ENCODE results near the gene SIGLEC15. TPM values are rescaled to one million over a fixed set of nuclear protein-coding genes. Genes with fewer than 3 reads are reported as not detected.

Gene SIGLEC15
- total RNA-seq, 1 experiment from 2014 or later, result not detected

DNA sequence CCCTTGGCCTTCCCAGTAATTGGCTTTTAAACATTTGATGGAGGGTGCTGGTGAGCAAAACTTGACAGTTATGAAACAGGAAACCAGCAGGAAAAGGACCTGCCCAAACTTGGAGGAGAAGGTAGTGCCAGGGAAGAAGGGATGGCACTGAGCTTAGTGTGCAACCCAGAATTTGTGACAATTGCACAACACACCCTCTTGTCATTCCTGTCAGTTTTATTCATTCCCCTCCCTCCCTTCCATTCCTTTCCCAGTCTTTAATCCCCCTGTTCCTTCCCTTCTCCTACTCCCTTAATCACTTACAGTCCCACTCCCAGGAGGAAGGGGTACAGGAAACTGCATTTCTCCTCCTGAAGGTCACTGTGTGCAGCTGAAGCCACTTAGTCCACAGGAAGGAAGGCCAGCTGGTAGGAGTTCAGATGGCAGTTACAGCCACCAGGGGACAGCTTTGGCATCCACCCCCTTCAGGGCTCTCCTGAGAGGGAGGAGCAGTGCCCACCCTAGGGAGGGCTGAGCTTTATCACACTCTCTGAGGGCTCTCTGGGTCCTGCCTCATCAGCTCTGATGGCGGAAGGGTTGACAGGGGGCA lies 24.0 kb upstream of the SIGLEC15 start:
- Histone ChIP-seq H3K4me3 (replicated peaks in 1 of 2; ENCODE audit: low read depth in 1 of 2, low read length in 2 of 2) (no peak overlapping the region), H2AFZ (ENCODE audit: low read depth, low read length, poor library complexity, severe bottlenecking) (no peak overlapping the region), H3K36me3 (ENCODE audit: control insufficient read depth in 1 of 2, insufficient read depth in 2 of 2, low read length in 2 of 2) (peaks cover 0 to 5% of the 10 kb centered on the region in 2 experiments; a peak in 1 of 4 replicates), H3K9me2 (ENCODE audit: insufficient read depth) (no peaks in the 10 kb centered on the region), H4K20me1 (ENCODE audit: insufficient read depth) (no peaks in the 10 kb centered on the region), H3K9ac (ENCODE audit: low read length) (peak overlapping the region; percentile 63), H3K9me3 (ENCODE audit: control insufficient read depth in 1 of 2, insufficient read depth in 1 of 2, low read depth in 1 of 2, low read length in 2 of 2) (peaks cover 0 to 4% of the 10 kb centered on the region in 2 experiments; a peak in 1 of 4 replicates), H3K4me2 (ENCODE audit: low read length) (peak overlapping the region; percentile 81), H3K27me3 (ENCODE audit: insufficient read depth, low read length) (no peaks in the 10 kb centered on the region), H3K4me1 (ENCODE audit: control insufficient read depth in 1 of 2, insufficient read depth in 2 of 2, low read length in 2 of 2) (peaks cover 14 to 49% of the 10 kb centered on the region in 2 experiments; a peak in 3 of 4 replicates), H3K79me2 (ENCODE audit: insufficient read depth, low read length) (no peaks in the 10 kb centered on the region), H3K27ac (ENCODE audit: low read depth, low read length) (no peak overlapping the region)
- peak; percentile 9 for ATAC-seq
- no TSS peak for BruUV-seq (replicated peaks)
- TF ChIP-seq POLR2AphosphoS5 (IDR thresholded peaks at IDR 0.05; ENCODE audit: low read depth, low read length), result no peak
- no peak for TF ChIP-seq FOSL1 (IDR thresholded peaks at IDR 0.05; ENCODE audit: low read depth)
- TF ChIP-seq CEBPB (IDR thresholded peaks at IDR 0.05; ENCODE audit: low read depth), result 0 out of 2 replicates have a peak, but pooled peaks have one; percentile 4
- ChIA-PET POLR2A (no interaction called here), CTCF (no interaction called here), RAD21 (ENCODE audit: low non-redundant PET in 1 of 2, low total read pairs in 2 of 2, uncharacterized antibody in 2 of 2, unreplicated experiment in 2 of 2) (no interaction called here)
- no peak for DNase-seq (ENCODE audit: low read depth, low spot score)
- intact Hi-C loops (cut with micrococcal nuclease), result loop anchor here (2.0 kb wide), 1 partner anchor 27 kb away; no protein-coding TSS in a partner anchor

DNA sequence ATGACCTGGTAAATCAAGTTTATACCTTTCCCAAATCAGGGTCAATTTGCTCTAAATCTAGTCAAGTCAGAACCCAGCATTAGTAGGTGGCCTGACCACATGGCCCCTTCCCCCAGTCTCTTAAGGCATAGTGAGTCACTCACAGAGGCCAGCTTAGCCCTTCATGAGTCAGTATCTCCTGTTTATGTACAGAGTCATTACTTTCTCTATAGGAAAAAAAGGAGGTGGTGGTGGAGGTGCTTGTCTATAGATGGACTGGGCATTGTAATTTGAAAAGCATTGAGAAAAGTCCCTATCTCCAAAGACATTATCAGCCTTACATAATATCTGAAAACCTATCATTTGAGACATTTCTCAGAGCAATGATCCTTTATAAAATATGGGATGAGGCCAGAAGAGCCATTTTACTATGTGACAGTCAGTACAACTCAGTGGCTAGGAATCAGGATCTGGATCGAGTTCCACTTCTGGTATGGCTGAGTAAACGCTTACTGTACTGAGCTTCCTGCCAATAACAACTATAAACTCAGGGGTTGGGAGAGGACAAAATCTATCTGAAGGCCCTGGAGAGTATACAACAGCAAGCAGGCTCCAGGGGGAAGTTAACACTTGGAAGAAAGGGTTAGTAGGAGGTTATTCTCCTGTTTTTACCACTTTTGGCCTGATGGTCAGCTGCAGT lies 22.5 kb upstream of the SIGLEC15 start:
- H3K4me1 ChIP-seq (ENCODE audit: control insufficient read depth in 1 of 2, insufficient read depth in 2 of 2, low read length in 2 of 2), result peaks cover 14 to 59% of the 10 kb centered on the region in 2 experiments; a peak in 3 of 4 replicates
- no peaks in the 10 kb centered on the region for H4K20me1 ChIP-seq (ENCODE audit: insufficient read depth)
- peaks cover 0 to 4% of the 10 kb centered on the region in 2 experiments; a peak in 1 of 4 replicates for H3K9me3 ChIP-seq (ENCODE audit: control insufficient read depth in 1 of 2, insufficient read depth in 1 of 2, low read depth in 1 of 2, low read length in 2 of 2)
- H3K4me2 ChIP-seq (ENCODE audit: low read length), result peak overlapping the region; percentile 81
- H3K4me3 ChIP-seq (replicated peaks in 1 of 2; ENCODE audit: low read depth in 1 of 2, low read length in 2 of 2), result peak overlapping the region; percentile 15 to 50
- ChIA-PET RAD21 (ENCODE audit: low non-redundant PET in 1 of 2, low total read pairs in 2 of 2, uncharacterized antibody in 2 of 2, unreplicated experiment in 2 of 2) (no interaction called here), CTCF (interaction anchor here (1.8 kb wide), 1 partner anchor 81 kb away, joined by 5 read pairs; no protein-coding TSS in a partner anchor), POLR2A (interaction anchor here (0.7 to 1.2 kb wide), 2 partner anchors 27 to 39 kb away, joined by 3 to 4 read pairs; no protein-coding TSS in a partner anchor)
- DNase-seq (ENCODE audit: low read depth, low spot score) (peak; percentile 93), ATAC-seq (peak; percentile 90)
- H2AFZ ChIP-seq (ENCODE audit: low read depth, low read length, poor library complexity, severe bottlenecking), result peak overlapping the region; percentile 87
- intact Hi-C loops (cut with micrococcal nuclease), result loop anchor here (2.0 kb wide), 1 partner anchor 28 kb away; no protein-coding TSS in a partner anchor
- BruUV-seq (replicated peaks), result no TSS peak
- peak overlapping the region; percentile 63 for H3K9ac ChIP-seq (ENCODE audit: low read length)
- H3K27me3 ChIP-seq (ENCODE audit: insufficient read depth, low read length), result no peaks in the 10 kb centered on the region
- H3K36me3 ChIP-seq (ENCODE audit: control insufficient read depth in 1 of 2, insufficient read depth in 2 of 2, low read length in 2 of 2), result peaks cover 0 to 5% of the 10 kb centered on the region in 2 experiments; a peak in 1 of 4 replicates
- H3K79me2 ChIP-seq (ENCODE audit: insufficient read depth, low read length), result no peaks in the 10 kb centered on the region
- H3K27ac ChIP-seq (ENCODE audit: low read depth, low read length), result peak overlapping the region; percentile 86
- no peaks in the 10 kb centered on the region for H3K9me2 ChIP-seq (ENCODE audit: insufficient read depth)
- TF ChIP-seq JUND (IDR thresholded peaks at IDR 0.05), result peak; percentile 97
- TF ChIP-seq YY1 (IDR thresholded peaks at IDR 0.05; ENCODE audit: extremely low read depth, insufficient replicate concordance, low read depth, low read length), result peak; percentile 8
- TF ChIP-seq TCF7L2 (IDR thresholded peaks at IDR 0.05; ENCODE audit: borderline replicate concordance, extremely low read depth, insufficient read depth, insufficient read length), result no peak
- TF ChIP-seq ZFX (IDR thresholded peaks at IDR 0.05), result no peak
- TF ChIP-seq, protein P1, sequence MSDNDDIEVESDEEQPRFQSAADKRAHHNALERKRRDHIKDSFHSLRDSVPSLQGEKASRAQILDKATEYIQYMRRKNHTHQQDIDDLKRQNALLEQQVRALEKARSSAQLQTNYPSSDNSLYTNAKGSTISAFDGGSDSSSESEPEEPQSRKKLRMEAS (IDR thresholded peaks at IDR 0.05), result peak; percentile 90
- TF ChIP-seq SRF (IDR thresholded peaks at IDR 0.05; ENCODE audit: low read depth), result peak; percentile 64; the same call in 1 of the 2 replicates
- no peak for TF ChIP-seq ZNF274 (IDR thresholded peaks at IDR 0.05; ENCODE audit: low read depth, low read length)
- no peak for TF ChIP-seq ELF1 (IDR thresholded peaks at IDR 0.05; ENCODE audit: borderline replicate concordance, low read depth)
- TF ChIP-seq CBX3 (IDR thresholded peaks at IDR 0.05; ENCODE audit: low read depth), result peak; percentile 84; the same call in 1 of the 2 replicates
- TF ChIP-seq EZH2 (IDR thresholded peaks at IDR 0.05), result no peak
- 0 out of 2 replicates have a peak, but pooled peaks have one; percentile 18 for TF ChIP-seq RAD21 (IDR thresholded peaks at IDR 0.05; ENCODE audit: low read depth)
- 0 out of 2 replicates have a peak, but pooled peaks have one; percentile 6 for TF ChIP-seq EGR1 (IDR thresholded peaks at IDR 0.05; ENCODE audit: low read depth)
- no peak for TF ChIP-seq POLR2A (IDR thresholded peaks at IDR 0.05; ENCODE audit: borderline replicate concordance, extremely low read depth, insufficient read depth, insufficient read length)
- TF ChIP-seq SP1 (IDR thresholded peaks at IDR 0.05; ENCODE audit: low read depth), result peak; percentile 94
- TF ChIP-seq SIN3A (IDR thresholded peaks at IDR 0.05; ENCODE audit: low read depth), result peak; percentile 46; the same call in 1 of the 2 replicates
- TF ChIP-seq, protein P2, sequence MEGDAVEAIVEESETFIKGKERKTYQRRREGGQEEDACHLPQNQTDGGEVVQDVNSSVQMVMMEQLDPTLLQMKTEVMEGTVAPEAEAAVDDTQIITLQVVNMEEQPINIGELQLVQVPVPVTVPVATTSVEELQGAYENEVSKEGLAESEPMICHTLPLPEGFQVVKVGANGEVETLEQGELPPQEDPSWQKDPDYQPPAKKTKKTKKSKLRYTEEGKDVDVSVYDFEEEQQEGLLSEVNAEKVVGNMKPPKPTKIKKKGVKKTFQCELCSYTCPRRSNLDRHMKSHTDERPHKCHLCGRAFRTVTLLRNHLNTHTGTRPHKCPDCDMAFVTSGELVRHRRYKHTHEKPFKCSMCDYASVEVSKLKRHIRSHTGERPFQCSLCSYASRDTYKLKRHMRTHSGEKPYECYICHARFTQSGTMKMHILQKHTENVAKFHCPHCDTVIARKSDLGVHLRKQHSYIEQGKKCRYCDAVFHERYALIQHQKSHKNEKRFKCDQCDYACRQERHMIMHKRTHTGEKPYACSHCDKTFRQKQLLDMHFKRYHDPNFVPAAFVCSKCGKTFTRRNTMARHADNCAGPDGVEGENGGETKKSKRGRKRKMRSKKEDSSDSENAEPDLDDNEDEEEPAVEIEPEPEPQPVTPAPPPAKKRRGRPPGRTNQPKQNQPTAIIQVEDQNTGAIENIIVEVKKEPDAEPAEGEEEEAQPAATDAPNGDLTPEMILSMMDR (IDR thresholded peaks at IDR 0.05 in 2 of 3, conservative IDR thresholded peaks at IDR 0.05 in 1 of 3; ENCODE audit: borderline replicate concordance in 1 of 3, insufficient read depth in 1 of 3, low read depth in 2 of 3, low read length in 2 of 3), result no peak
